Activated naive CD8-positive, alpha-beta T cell treated with anti-CD3 and anti-CD28 coated beads, Interleukin-2, amount 10 ng/mL, durations not matched to agents 7 days and 5 days (primary cell): ENCODE measurements around the gene GAS6. TPM values are rescaled to one million over a fixed set of nuclear protein-coding genes. Genes with fewer than 3 reads are reported as not detected.
"Not testable (repeated sequence)": the region's sequence is repeated elsewhere in the genome, so short reads cannot be mapped to it uniquely, and the experiment has no call there.

ENCODE experiments used
- ATAC-seq: fragments of 150-1000 bp; cut with Tn5 transposase; one replicate; pipeline ENCODE4 v1.10.0; 2021; ENCODE audit warnings: low read depth, moderate library complexity
- POLR2A ChIA-PET: fragments of 350-600 bp; sonication (Branson Sonifier 250); formaldehyde crosslinking; loops from one replicate; lab custom pipeline; 2021; ENCODE audit warnings: antibody characterized with exemption; lab: Charles Lee
- DNase-seq: peaks from one replicate; pipeline ENCODE4 v3.0.0; 2021
- H3K27ac Mint-ChIP-seq: one replicate; pipeline ENCODE4 v1.8.0; 2022; ENCODE audit warnings: mild to moderate bottlenecking, mixed read lengths
- H3K27me3 Mint-ChIP-seq: one replicate; pipeline ENCODE4 v1.8.0; 2022; ENCODE audit warnings: mild to moderate bottlenecking, moderate library complexity, mixed read lengths
- H3K36me3 Mint-ChIP-seq: one replicate; pipeline ENCODE4 v1.8.0; 2021; ENCODE audit warnings: mild to moderate bottlenecking, mixed read lengths
- H3K4me1 Mint-ChIP-seq: one replicate; pipeline ENCODE4 v1.8.0; 2021; ENCODE audit warnings: mixed read lengths
- H3K4me3 Mint-ChIP-seq: one replicate; pipeline ENCODE4 v1.8.0; 2022; ENCODE audit warnings: mild to moderate bottlenecking, moderate library complexity, mixed read lengths
- H3K9me3 Mint-ChIP-seq: one replicate; pipeline ENCODE4 v1.8.0; 2021; ENCODE audit warnings: mixed read lengths
- total RNA-seq, 2 experiments: library from RNA; stranded (reverse); gene quantifications; one replicate each; pipeline ENCODE4 v1.2.3, GENCODE V29; 2021

GAS6 gene
- total RNA-seq, 2 experiments from 2014 or later = 2.1 to 2.6 TPM

- ATAC-seq (no peak), DNase-seq (no peak)
- Mint-ChIP-seq H3K4me3 (no peak overlapping the region), H3K4me1 (no peaks in the 10 kb centered on the region), H3K27me3 (no peaks in the 10 kb centered on the region), H3K9me3 (no peaks in the 10 kb centered on the region), H3K27ac (no peak overlapping the region), H3K36me3 (no peaks in the 10 kb centered on the region)
- POLR2A ChIA-PET = no interaction called here
Observed at GRCh38 chr13:113798200-113798811, 65.6 kb downstream of the GAS6 start.

- H3K4me1 Mint-ChIP-seq = no peaks in the 10 kb centered on the region
- no peaks in the 10 kb centered on the region for H3K27me3 Mint-ChIP-seq
- H3K27ac Mint-ChIP-seq = no peak overlapping the region
- no peak overlapping the region for H3K4me3 Mint-ChIP-seq
- POLR2A ChIA-PET = no interaction called here
- ATAC-seq (no peak), DNase-seq (peak; percentile 15)
- H3K9me3 Mint-ChIP-seq = no peaks in the 10 kb centered on the region
- no peaks in the 10 kb centered on the region for H3K36me3 Mint-ChIP-seq
Observed at GRCh38 chr13:113796964-113797676, 66.8 kb downstream of the GAS6 start.

- Mint-ChIP-seq H3K9me3 (no peaks in the 10 kb centered on the region), H3K4me1 (no peaks in the 10 kb centered on the region), H3K27me3 (no peaks in the 10 kb centered on the region), H3K27ac (no peak overlapping the region), H3K4me3 (no peak overlapping the region), H3K36me3 (no peaks in the 10 kb centered on the region)
- ATAC-seq (no peak), DNase-seq (peak; percentile 3)
- POLR2A ChIA-PET = no interaction called here
Observed at GRCh38 chr13:113796211-113796963, 67.5 kb downstream of the GAS6 start.

GRCh38 chr13:113795362-113795761 is 68.5 kb downstream of the GAS6 start:
- H3K27me3 Mint-ChIP-seq, H3K36me3 Mint-ChIP-seq, H3K9me3 Mint-ChIP-seq, H3K4me1 Mint-ChIP-seq, ATAC-seq, DNase-seq, H3K4me3 Mint-ChIP-seq, H3K27ac Mint-ChIP-seq, POLR2A ChIA-PET: not testable (repeated sequence)

- no peak overlapping the region for H3K4me3 Mint-ChIP-seq
- ATAC-seq (no peak), DNase-seq (peak; percentile 26)
- H3K27me3 Mint-ChIP-seq = no peaks in the 10 kb centered on the region
- no peaks in the 10 kb centered on the region for H3K9me3 Mint-ChIP-seq
- POLR2A ChIA-PET = no interaction called here
- H3K36me3 Mint-ChIP-seq = no peaks in the 10 kb centered on the region
- H3K27ac Mint-ChIP-seq = no peak overlapping the region
- H3K4me1 Mint-ChIP-seq = no peaks in the 10 kb centered on the region
Observed at GRCh38 chr13:113794764-113795173, 69.1 kb downstream of the GAS6 start.

- POLR2A ChIA-PET = no interaction called here
- H3K4me1 Mint-ChIP-seq = no peaks in the 10 kb centered on the region
- no peaks in the 10 kb centered on the region for H3K36me3 Mint-ChIP-seq
- no peak overlapping the region for H3K27ac Mint-ChIP-seq
- H3K27me3 Mint-ChIP-seq = no peaks in the 10 kb centered on the region
- H3K9me3 Mint-ChIP-seq = no peaks in the 10 kb centered on the region
- DNase-seq (peak; percentile 8), ATAC-seq (no peak)
- no peak overlapping the region for H3K4me3 Mint-ChIP-seq
Observed at GRCh38 chr13:113794086-113794485, 69.8 kb downstream of the GAS6 start.

GRCh38 chr13:113793718-113794085 is 70.2 kb downstream of the GAS6 start:
- no peak overlapping the region for H3K27ac Mint-ChIP-seq
- no peak for ATAC-seq
- H3K27me3 Mint-ChIP-seq = peaks cover 2% of the 10 kb centered on the region
- peak; percentile 17 for DNase-seq
- H3K4me1 Mint-ChIP-seq = no peaks in the 10 kb centered on the region
- H3K9me3 Mint-ChIP-seq = no peaks in the 10 kb centered on the region
- POLR2A ChIA-PET = no interaction called here
- no peaks in the 10 kb centered on the region for H3K36me3 Mint-ChIP-seq
- no peak overlapping the region for H3K4me3 Mint-ChIP-seq

- H3K4me1 Mint-ChIP-seq = no peaks in the 10 kb centered on the region
- DNase-seq (peak; percentile 19), ATAC-seq (no peak)
- no peak overlapping the region for H3K27ac Mint-ChIP-seq
- no peaks in the 10 kb centered on the region for H3K9me3 Mint-ChIP-seq
- H3K27me3 Mint-ChIP-seq = peaks cover 2% of the 10 kb centered on the region
- H3K4me3 Mint-ChIP-seq = no peak overlapping the region
- no peaks in the 10 kb centered on the region for H3K36me3 Mint-ChIP-seq
- POLR2A ChIA-PET = no interaction called here
Observed at GRCh38 chr13:113792886-113793717, 70.8 kb downstream of the GAS6 start.

GRCh38 chr13:113792236-113792770 is 71.6 kb downstream of the GAS6 start:
- POLR2A ChIA-PET = no interaction called here
- Mint-ChIP-seq H3K9me3 (no peaks in the 10 kb centered on the region), H3K27me3 (peaks cover 2% of the 10 kb centered on the region), H3K36me3 (no peaks in the 10 kb centered on the region), H3K4me1 (no peaks in the 10 kb centered on the region), H3K27ac (no peak overlapping the region), H3K4me3 (no peak overlapping the region)
- DNase-seq = no peak
- no peak for ATAC-seq

- ATAC-seq (no peak), DNase-seq (no peak)
- no peaks in the 10 kb centered on the region for H3K36me3 Mint-ChIP-seq
- POLR2A ChIA-PET = no interaction called here
- no peak overlapping the region for H3K4me3 Mint-ChIP-seq
- H3K27ac Mint-ChIP-seq = no peak overlapping the region
- H3K4me1 Mint-ChIP-seq = no peaks in the 10 kb centered on the region
- H3K27me3 Mint-ChIP-seq = peaks cover 2% of the 10 kb centered on the region
- H3K9me3 Mint-ChIP-seq = no peaks in the 10 kb centered on the region
Observed at GRCh38 chr13:113791761-113792160, 72.1 kb downstream of the GAS6 start.

- no peaks in the 10 kb centered on the region for H3K4me1 Mint-ChIP-seq
- no peaks in the 10 kb centered on the region for H3K36me3 Mint-ChIP-seq
- POLR2A ChIA-PET = no interaction called here
- no peak for ATAC-seq
- H3K4me3 Mint-ChIP-seq = no peak overlapping the region
- DNase-seq = no peak
- no peaks in the 10 kb centered on the region for H3K9me3 Mint-ChIP-seq
- no peak overlapping the region for H3K27ac Mint-ChIP-seq
- peaks cover 2% of the 10 kb centered on the region for H3K27me3 Mint-ChIP-seq
Observed at GRCh38 chr13:113791226-113791625, 72.7 kb downstream of the GAS6 start.

- H3K4me1 Mint-ChIP-seq, DNase-seq, H3K9me3 Mint-ChIP-seq, H3K4me3 Mint-ChIP-seq, ATAC-seq, H3K27me3 Mint-ChIP-seq, H3K36me3 Mint-ChIP-seq, H3K27ac Mint-ChIP-seq, POLR2A ChIA-PET: not testable (repeated sequence)
Observed at GRCh38 chr13:113789931-113790330, 73.9 kb downstream of the GAS6 start.

GRCh38 chr13:113789167-113789566 is 74.7 kb downstream of the GAS6 start:
- no peak overlapping the region for H3K27ac Mint-ChIP-seq
- peaks cover 4% of the 10 kb centered on the region for H3K27me3 Mint-ChIP-seq
- no peaks in the 10 kb centered on the region for H3K9me3 Mint-ChIP-seq
- H3K36me3 Mint-ChIP-seq = no peaks in the 10 kb centered on the region
- POLR2A ChIA-PET = no interaction called here
- DNase-seq = no peak
- H3K4me3 Mint-ChIP-seq = no peak overlapping the region
- H3K4me1 Mint-ChIP-seq = no peaks in the 10 kb centered on the region
- no peak for ATAC-seq
